Colonic mucosa (tissue), 4 donors: Measurements from ENCODE around the gene VEZT. TPM values are rescaled to one million over a fixed set of nuclear protein-coding genes. Genes with fewer than 3 reads are reported as not detected.
"Not testable (repeated sequence)": the region's sequence is repeated elsewhere in the genome, so short reads cannot be mapped to it uniquely, and the experiment has no call there.

ENCODE experiments used
- DNase-seq: peaks from one replicate; pipeline ENCODE4 v3.0.0-alpha.2; 2020
- H3K27ac ChIP-seq: fragments of 200-600 bp; one replicate; pipeline ENCODE4 v1.8.0; 2021
- H3K27me3 ChIP-seq: fragments of 200-600 bp; one replicate; pipeline ENCODE4 v1.8.0; 2021
- H3K36me3 ChIP-seq: fragments of 200-600 bp; one replicate; pipeline ENCODE4 v1.8.0; 2021
- H3K4me1 ChIP-seq: fragments of 200-600 bp; one replicate; pipeline ENCODE4 v1.8.0; 2021; ENCODE audit warnings: mild to moderate bottlenecking
- H3K4me3 ChIP-seq: fragments of 200-600 bp; one replicate; pipeline ENCODE4 v1.8.0; 2021
- H3K9ac ChIP-seq, 2 donors: one replicate each; pipeline ENCODE4 v1.7.0; 2013; ENCODE audit warnings: control low read depth in 2 of 2, low read depth in 2 of 2, low read length in 2 of 2
- H3K9me3 ChIP-seq: fragments of 200-600 bp; one replicate; pipeline ENCODE4 v1.8.0; 2021
- CTCF ChIP-seq: fragments of 200-600 bp; IDR thresholded peaks from one replicate; pipeline ENCODE4 v1.8.0; 2022; ENCODE audit warnings: antibody characterized with exemption, mild to moderate bottlenecking
- intact Hi-C: fragments of 100-400 bp; cut with DNase I; formaldehyde crosslinking; loops from one replicate; pipeline ENCODE4 v1.14.1; 2022
- total RNA-seq, 2 donors: library from RNA; stranded (reverse); fragmentation: NEBNext Ultra II Directional in 1 of 2; extraction: Animal tissue kit (Norgen Biotek cat#: 25700) in 1 of 2; gene quantifications; one replicate each; pipeline ENCODE4 v1.2.1, GENCODE V29; 2021
- donor health status: healthy.
- donor health status: DM: no; HTN: no; CAD: no.
- donor health status: DM: no; HTN: no; CAD: no.

Gene VEZT
- total RNA-seq, 2 donors from 2014 or later, result 36.4 to 62.2 TPM

DNA sequence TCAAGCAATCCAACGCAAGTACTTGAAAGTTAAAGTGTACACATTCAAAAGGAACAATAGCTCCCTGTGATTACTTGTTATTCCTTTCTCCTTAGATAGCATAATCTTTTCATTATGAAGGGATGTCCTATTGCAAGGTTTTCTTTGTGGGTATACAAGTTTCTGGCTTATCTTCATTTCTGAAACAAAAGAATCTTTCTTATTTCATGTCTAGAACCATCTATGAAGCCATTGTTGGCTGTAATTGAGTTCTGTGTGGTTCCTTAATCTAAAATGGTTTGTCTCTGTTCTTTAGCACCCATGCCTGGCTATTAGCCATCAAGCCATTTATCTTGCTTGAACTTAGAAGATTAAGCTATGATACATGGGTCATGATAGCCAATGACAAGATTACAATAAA, 95.0 kb downstream of the VEZT start:
- H3K9me3 ChIP-seq, result no peaks in the 10 kb centered on the region
- peaks cover 4% of the 10 kb centered on the region for H3K36me3 ChIP-seq
- no peak overlapping the region for H3K4me3 ChIP-seq
- TF ChIP-seq CTCF, result no peak
- H3K27ac ChIP-seq, result no peak overlapping the region
- H3K4me1 ChIP-seq, result no peaks in the 10 kb centered on the region
- no peak overlapping the region for H3K9ac ChIP-seq
- no peak for DNase-seq
- no peaks in the 10 kb centered on the region for H3K27me3 ChIP-seq
- intact Hi-C loops, result no loop called here

DNA sequence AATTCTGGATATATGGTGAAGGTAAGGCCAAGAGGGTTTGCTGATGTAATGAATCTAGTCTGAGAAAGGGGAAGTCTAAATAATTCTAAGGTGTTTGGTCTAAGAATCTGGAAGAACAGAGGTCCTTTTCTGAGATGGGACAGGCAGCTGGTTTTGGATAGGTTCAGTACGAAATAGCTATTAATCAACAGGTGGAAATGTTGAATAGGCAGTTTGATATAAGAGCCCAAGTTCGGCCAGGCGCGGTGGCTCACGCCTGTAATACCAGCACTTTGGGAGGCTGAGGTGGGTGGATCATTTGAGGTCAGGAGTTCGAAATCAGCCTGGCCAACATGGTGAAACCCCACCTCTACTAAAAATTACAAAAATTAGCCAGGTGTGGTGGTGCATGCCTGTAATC, 97.1 kb downstream of the VEZT start:
- intact Hi-C loops, H3K4me1 ChIP-seq, H3K27ac ChIP-seq, H3K36me3 ChIP-seq, H3K9me3 ChIP-seq, DNase-seq, H3K4me3 ChIP-seq, H3K27me3 ChIP-seq, H3K9ac ChIP-seq: not testable (repeated sequence)

- no peaks in the 10 kb centered on the region for H3K9me3 ChIP-seq
- DNase-seq, result no peak
- intact Hi-C loops, result no loop called here
- H3K4me1 ChIP-seq, result no peaks in the 10 kb centered on the region
- H3K4me3 ChIP-seq, result no peak overlapping the region
- H3K36me3 ChIP-seq, result no peaks in the 10 kb centered on the region
- H3K27me3 ChIP-seq, result no peaks in the 10 kb centered on the region
- no peak for TF ChIP-seq CTCF
- no peak overlapping the region for H3K9ac ChIP-seq
- H3K27ac ChIP-seq, result no peak overlapping the region
Measured at GRCh38 chr12:95316798-95317197, 99.2 kb downstream of the VEZT start.

DNA sequence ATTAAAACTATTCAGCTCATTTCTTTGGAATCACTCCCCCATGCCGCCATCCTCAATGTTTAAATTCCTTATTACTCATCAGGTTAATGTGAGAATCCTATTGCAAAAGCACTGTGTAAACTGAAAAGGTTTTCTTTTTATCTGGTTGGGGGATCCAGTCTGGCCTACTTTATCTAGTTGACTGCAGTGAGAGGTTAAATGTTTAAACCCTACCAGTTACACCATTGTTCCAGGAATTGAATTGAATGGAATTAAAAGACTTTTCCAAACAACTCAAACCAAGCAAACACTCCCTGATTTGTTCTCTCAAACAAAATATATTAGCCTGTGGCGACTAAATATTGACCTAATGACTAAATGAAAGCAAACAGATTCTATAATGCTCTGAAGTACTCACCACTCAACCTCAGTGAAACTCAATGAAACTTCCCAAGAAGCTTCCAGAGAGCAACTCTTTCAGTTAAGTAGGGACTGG, 100.5 kb downstream of the VEZT start:
- intact Hi-C loops, result no loop called here
- TF ChIP-seq CTCF, result no peak
- Histone ChIP-seq H3K4me3 (no peak overlapping the region), H3K9me3 (no peaks in the 10 kb centered on the region), H3K4me1 (no peaks in the 10 kb centered on the region), H3K27me3 (no peaks in the 10 kb centered on the region), H3K9ac (no peak overlapping the region), H3K27ac (no peak overlapping the region), H3K36me3 (no peaks in the 10 kb centered on the region)
- no peak for DNase-seq

DNA sequence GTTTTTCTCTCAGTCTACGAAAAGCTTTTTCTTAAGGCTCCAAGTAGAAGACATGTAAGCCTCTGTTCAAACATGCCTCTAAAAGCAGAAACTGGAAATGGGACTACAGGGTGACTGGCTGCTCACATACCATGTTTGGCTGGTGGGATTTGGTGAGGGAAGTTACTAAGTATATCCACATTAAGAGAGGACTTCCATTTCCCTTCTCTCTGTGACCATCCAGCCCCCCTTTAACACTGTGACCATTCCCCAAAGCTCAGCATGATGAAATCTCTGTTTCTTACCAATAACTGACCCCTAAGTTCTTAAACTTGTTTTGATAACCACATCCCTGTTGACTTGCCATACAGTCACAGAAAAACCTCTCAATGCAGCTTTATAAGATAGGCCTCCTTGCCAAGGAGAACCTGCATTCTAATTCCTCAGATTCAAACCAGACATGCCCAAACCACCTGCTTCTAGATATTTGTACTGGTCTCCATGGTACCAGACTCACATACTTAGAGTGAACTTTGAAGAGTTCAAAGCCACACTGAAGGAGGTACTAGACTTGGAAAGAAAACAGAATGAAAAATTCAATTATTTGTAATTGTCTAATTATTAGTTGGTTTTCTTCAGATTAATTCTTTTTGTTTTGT, 102.2 kb downstream of the VEZT start:
- Histone ChIP-seq H3K36me3 (no peaks in the 10 kb centered on the region), H3K27ac (no peak overlapping the region), H3K27me3 (no peaks in the 10 kb centered on the region), H3K4me3 (no peak overlapping the region), H3K9me3 (no peaks in the 10 kb centered on the region), H3K9ac (no peak overlapping the region), H3K4me1 (no peaks in the 10 kb centered on the region)
- DNase-seq, result no peak
- TF ChIP-seq CTCF, result no peak
- intact Hi-C loops, result no loop called here

DNA sequence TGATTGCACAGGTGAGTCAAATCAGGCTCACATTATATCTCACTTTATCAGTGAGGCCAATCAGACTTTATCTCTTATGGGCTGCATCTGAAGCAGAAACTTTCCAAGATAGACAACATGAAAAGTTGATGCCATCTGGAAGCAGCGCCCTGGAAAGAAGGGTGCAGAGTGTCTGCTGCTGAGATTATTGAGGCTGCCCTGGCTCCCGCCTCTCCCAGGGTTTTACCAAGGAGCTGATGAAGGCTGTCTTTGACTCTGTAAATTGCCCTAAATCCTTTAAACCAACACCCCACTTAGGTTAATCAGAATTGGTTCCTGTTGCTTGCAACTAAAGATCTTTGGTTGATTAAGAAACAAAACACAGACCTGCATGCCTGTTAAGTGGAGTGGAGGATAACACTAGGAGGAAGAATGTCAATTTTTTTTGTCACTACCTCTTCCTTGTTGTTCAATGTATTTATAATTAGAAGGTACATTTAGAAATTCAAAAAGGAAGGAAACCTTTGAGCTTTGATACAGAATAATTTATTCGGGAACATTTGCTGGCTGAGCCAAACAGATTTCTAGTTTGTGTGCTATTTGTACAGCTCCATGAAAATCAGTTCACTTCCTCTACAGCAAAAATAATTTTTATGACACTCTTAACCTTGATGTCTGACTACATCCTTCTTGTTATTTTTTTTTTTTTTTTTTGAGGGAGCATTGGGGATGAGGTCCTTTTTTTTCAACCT, 104.1 kb downstream of the VEZT start:
- DNase-seq, result no peak
- intact Hi-C loops, result no loop called here
- H3K27ac ChIP-seq, result no peak overlapping the region
- H3K36me3 ChIP-seq, result no peaks in the 10 kb centered on the region
- H3K9ac ChIP-seq, result no peak overlapping the region
- no peak overlapping the region for H3K4me3 ChIP-seq
- H3K9me3 ChIP-seq, result no peaks in the 10 kb centered on the region
- TF ChIP-seq CTCF, result no peak
- no peaks in the 10 kb centered on the region for H3K27me3 ChIP-seq
- no peaks in the 10 kb centered on the region for H3K4me1 ChIP-seq
